MCF 10A (cell line): ENCODE measurements around the gene RETSAT. TPM values are rescaled to one million over a fixed set of nuclear protein-coding genes. Genes with fewer than 3 reads are reported as not detected.
"Not testable (repeated sequence)": the region's sequence is repeated elsewhere in the genome, so short reads cannot be mapped to it uniquely, and the experiment has no call there.

ENCODE experiments used
- BruUV-seq: library from RNA; stranded (reverse); fragments of 400-500 nt; replicated peaks from 2 replicates; lab custom pipeline; 2021; lab: Mats Ljungman, UMichigan
- CTCF ChIA-PET: fragments of 300-600 bp; sonication (Branson Sonifier 250); formaldehyde crosslinking; extraction: SDS; loops from one replicate; lab custom pipeline; 2021; ENCODE audit warnings: antibody characterized with exemption, inconsistent platforms; lab: Yijun Ruan, JAX
- POLR2A ChIA-PET: fragments of 300-600, 350-650 bp; sonication (Branson Sonifier 250); formaldehyde crosslinking; extraction: SDS; loops from one replicate; lab custom pipeline; 2020; ENCODE audit warnings: antibody characterized with exemption, inconsistent platforms; lab: Yijun Ruan, JAX
- DNase-seq: peaks from one replicate; pipeline ENCODE4 v3.0.0-alpha.2; 2018; ENCODE audit not compliant: unreplicated experiment
- H3K27ac Mint-ChIP-seq: one replicate; pipeline ENCODE4 v1.8.0; 2022; ENCODE audit warnings: mild to moderate bottlenecking, low read depth, mixed read lengths; ENCODE audit not compliant: unreplicated experiment
- H3K27me3 Mint-ChIP-seq: one replicate; pipeline ENCODE4 v1.8.0; 2022; ENCODE audit warnings: mixed read lengths; ENCODE audit not compliant: insufficient read depth, unreplicated experiment
- H3K36me3 Mint-ChIP-seq: one replicate; pipeline ENCODE4 v1.8.0; 2022; ENCODE audit warnings: mild to moderate bottlenecking, moderate library complexity, mixed read lengths; ENCODE audit not compliant: insufficient read depth, unreplicated experiment
- H3K4me1 Mint-ChIP-seq: one replicate; pipeline ENCODE4 v1.8.0; 2022; ENCODE audit warnings: mixed read lengths; ENCODE audit not compliant: insufficient read depth, unreplicated experiment
- H3K4me3 Mint-ChIP-seq: one replicate; pipeline ENCODE4 v1.8.0; 2022; ENCODE audit warnings: mild to moderate bottlenecking, moderate library complexity, mixed read lengths; ENCODE audit not compliant: unreplicated experiment
- H3K9me3 Mint-ChIP-seq: one replicate; pipeline ENCODE4 v1.8.0; 2022; ENCODE audit warnings: mixed read lengths; ENCODE audit not compliant: unreplicated experiment
- CTCF ChIP-seq: fragments of 200-600 bp; IDR thresholded peaks from one replicate; pipeline ENCODE4 v1.8.0; 2022; ENCODE audit warnings: antibody characterized with exemption, mild to moderate bottlenecking; ENCODE audit not compliant: unreplicated experiment
- intact Hi-C: fragments of 100-400 bp; cut with micrococcal nuclease; formaldehyde crosslinking; loops from 2 replicates; pipeline ENCODE4 v1.14.1; 2022
- total RNA-seq: library from RNA; stranded (reverse); gene quantifications from 2 replicates; pipeline ENCODE4 v1.2.3, GENCODE V29; 2022

RETSAT gene
- total RNA-seq, 1 experiment from 2014 or later: 60.4 TPM

- POLR2A ChIA-PET: interaction anchor here (0.7 to 1.5 kb wide), 6 partner anchors 10 to 168 kb away, joined by 3 to 6 read pairs (median 4); partner anchors contain the start of genes ELMOD3 and RETSAT
- intact Hi-C loops: no loop called here
- TF ChIP-seq CTCF: no peak
- Mint-ChIP-seq H3K27ac (peak overlapping the region; percentile 39), H3K27me3 (no peaks in the 10 kb centered on the region), H3K9me3 (no peaks in the 10 kb centered on the region), H3K4me1 (no peaks in the 10 kb centered on the region), H3K36me3 (peaks cover 65% of the 10 kb centered on the region), H3K4me3 (no peak overlapping the region)
- CTCF ChIA-PET: interaction anchor here (0.9 to 1.0 kb wide), 2 partner anchors 8 to 9 kb away, joined by 3 to 6 read pairs; no protein-coding TSS in a partner anchor
- no TSS peak for BruUV-seq
- DNase-seq: no peak
These were observed 29.5 kb upstream of the RETSAT start for GRCh38 chr2:85383850-85384249.

- H3K4me1 Mint-ChIP-seq, BruUV-seq, H3K27me3 Mint-ChIP-seq, intact Hi-C loops, H3K4me3 Mint-ChIP-seq, H3K9me3 Mint-ChIP-seq: not testable (repeated sequence)
- Mint-ChIP-seq H3K27ac (peak overlapping the region; percentile 39), H3K36me3 (peaks cover 62% of the 10 kb centered on the region)
- peak; percentile 11 for DNase-seq
- CTCF ChIA-PET: interaction anchor here (0.7 to 0.9 kb wide), 2 partner anchors 9 to 23 kb away, joined by 4 to 6 read pairs; no protein-coding TSS in a partner anchor
- POLR2A ChIA-PET: interaction anchor here (0.7 to 1.1 kb wide), 4 partner anchors 12 to 408 kb away, joined by 3 to 6 read pairs (median 4); partner anchors contain the start of genes ELMOD3 and RETSAT
These were observed 28.8 kb upstream of the RETSAT start for GRCh38 chr2:85383151-85383550.

GRCh38 chr2:85380048-85380447, 25.7 kb upstream of the RETSAT start:
- BruUV-seq: no TSS peak
- DNase-seq: no peak
- peaks cover 64% of the 10 kb centered on the region for H3K36me3 Mint-ChIP-seq
- no peaks in the 10 kb centered on the region for H3K9me3 Mint-ChIP-seq
- POLR2A ChIA-PET: interaction anchor here (1.1 kb wide), 1 partner anchor 25 kb away, joined by 3 read pairs; the partner anchor contains the start of gene ELMOD3
- H3K27me3 Mint-ChIP-seq: no peaks in the 10 kb centered on the region
- H3K4me3 Mint-ChIP-seq: no peak overlapping the region
- no peak for TF ChIP-seq CTCF
- CTCF ChIA-PET: interaction anchor here (0.8 kb wide), 1 partner anchor 28 kb away, joined by 3 read pairs; no protein-coding TSS in a partner anchor
- H3K4me1 Mint-ChIP-seq: peaks cover 9% of the 10 kb centered on the region
- intact Hi-C loops: no loop called here
- no peak overlapping the region for H3K27ac Mint-ChIP-seq

- ChIA-PET POLR2A (interaction anchor here (0.9 to 3.0 kb wide), 3 partner anchors 10 to 171 kb away, joined by 3 to 16 read pairs (median 3); partner anchors contain the start of genes ELMOD3 and RETSAT), CTCF (no interaction called here)
- no peak overlapping the region for H3K4me3 Mint-ChIP-seq
- H3K9me3 Mint-ChIP-seq: no peaks in the 10 kb centered on the region
- no peak overlapping the region for H3K27ac Mint-ChIP-seq
- no TSS peak for BruUV-seq
- intact Hi-C loops: no loop called here
- no peak for DNase-seq
- no peak for TF ChIP-seq CTCF
- no peaks in the 10 kb centered on the region for H3K27me3 Mint-ChIP-seq
- H3K4me1 Mint-ChIP-seq: peaks cover 9% of the 10 kb centered on the region
- H3K36me3 Mint-ChIP-seq: peaks cover 52% of the 10 kb centered on the region
These were observed 23.9 kb upstream of the RETSAT start for GRCh38 chr2:85378257-85378656.
